Effector memory CD8-positive, alpha-beta T cell (primary cell): Measurements from ENCODE around the gene REPS1.

Experiments
- ATAC-seq: fragments of 150-1000 bp; cut with Tn5 transposase; replicated peaks from 2 replicates; pipeline ENCODE4 v1.10.0; 2021; ENCODE audit warnings: mild to moderate bottlenecking, moderate library complexity
- DNase-seq, 3 experiments: peaks; one replicate each; pipeline ENCODE4 v3.0.0; 2021
- H3K27ac Mint-ChIP-seq, 2 donors: one replicate each; pipeline ENCODE4 v1.8.0; 2022; ENCODE audit warnings: mild to moderate bottlenecking in 2 of 2, mixed read lengths in 2 of 2, moderate library complexity in 2 of 2
- H3K27me3 Mint-ChIP-seq, 2 donors: one replicate each; pipeline ENCODE4 v1.8.0; 2022; ENCODE audit warnings: mixed read lengths in 2 of 2
- H3K36me3 Mint-ChIP-seq: one replicate; pipeline ENCODE4 v1.8.0; 2022; ENCODE audit warnings: mild to moderate bottlenecking, moderate library complexity, mixed read lengths; ENCODE audit not compliant: insufficient read depth
- H3K4me1 Mint-ChIP-seq, 2 donors: one replicate each; pipeline ENCODE4 v1.8.0; 2022; ENCODE audit warnings: low read depth in 2 of 2, mixed read lengths in 2 of 2
- H3K4me3 Mint-ChIP-seq, 2 donors: one replicate each; pipeline ENCODE4 v1.8.0; 2022; ENCODE audit warnings: mild to moderate bottlenecking in 2 of 2, mixed read lengths in 2 of 2, moderate library complexity in 2 of 2
- H3K9me3 Mint-ChIP-seq, 2 donors: one replicate each; pipeline ENCODE4 v1.8.0; 2022; ENCODE audit warnings: mixed read lengths in 2 of 2

The REPS1 gene

GRCh38 chr6:138869398-138869797 is 118.7 kb downstream of the REPS1 start:
- ATAC-seq: no peak
- peaks cover 7 to 19% of the 10 kb centered on the region in 2 donors for H3K27me3 Mint-ChIP-seq
- no peak for DNase-seq
- H3K9me3 Mint-ChIP-seq: no peaks in the 10 kb centered on the region
- H3K4me3 Mint-ChIP-seq: no peak overlapping the region
- H3K36me3 Mint-ChIP-seq: peaks cover 4% of the 10 kb centered on the region
- no peaks in the 10 kb centered on the region for H3K4me1 Mint-ChIP-seq
- H3K27ac Mint-ChIP-seq: no peak overlapping the region

- no peak overlapping the region for H3K27ac Mint-ChIP-seq
- H3K27me3 Mint-ChIP-seq: peaks cover 7 to 15% of the 10 kb centered on the region in 2 donors
- no peak overlapping the region for H3K4me3 Mint-ChIP-seq
- no peak for ATAC-seq
- no peaks in the 10 kb centered on the region for H3K4me1 Mint-ChIP-seq
- DNase-seq: no peak
- H3K36me3 Mint-ChIP-seq: peaks cover 4% of the 10 kb centered on the region
- no peaks in the 10 kb centered on the region for H3K9me3 Mint-ChIP-seq
Measured at GRCh38 chr6:138868181-138868580, 119.9 kb downstream of the REPS1 start.

GRCh38 chr6:138865480-138866109 is 122.5 kb downstream of the REPS1 start:
- Mint-ChIP-seq H3K27me3 (peaks cover 5 to 16% of the 10 kb centered on the region in 2 donors), H3K9me3 (no peaks in the 10 kb centered on the region), H3K27ac (no peak overlapping the region), H3K36me3 (peaks cover 4% of the 10 kb centered on the region), H3K4me3 (no peak overlapping the region), H3K4me1 (no peaks in the 10 kb centered on the region)
- ATAC-seq (no peak), DNase-seq (no peak)

GRCh38 chr6:138864343-138864890 is 123.6 kb downstream of the REPS1 start:
- Mint-ChIP-seq H3K4me1 (no peaks in the 10 kb centered on the region), H3K27ac (no peak overlapping the region), H3K9me3 (no peaks in the 10 kb centered on the region), H3K4me3 (no peak overlapping the region), H3K27me3 (peaks cover 5 to 16% of the 10 kb centered on the region in 2 donors), H3K36me3 (peaks cover 4% of the 10 kb centered on the region)
- ATAC-seq (no peak), DNase-seq (no peak)

GRCh38 chr6:138863321-138863720 is 124.7 kb downstream of the REPS1 start:
- H3K4me3 Mint-ChIP-seq: no peak overlapping the region
- ATAC-seq (no peak), DNase-seq (no peak)
- H3K27me3 Mint-ChIP-seq: peaks cover 11 to 16% of the 10 kb centered on the region in 2 donors
- H3K9me3 Mint-ChIP-seq: no peaks in the 10 kb centered on the region
- no peaks in the 10 kb centered on the region for H3K4me1 Mint-ChIP-seq
- no peak overlapping the region for H3K27ac Mint-ChIP-seq
- no peaks in the 10 kb centered on the region for H3K36me3 Mint-ChIP-seq

- ATAC-seq (no peak), DNase-seq (no peak)
- Mint-ChIP-seq H3K27ac (no peak overlapping the region), H3K36me3 (no peaks in the 10 kb centered on the region), H3K4me3 (no peak overlapping the region), H3K4me1 (no peaks in the 10 kb centered on the region), H3K27me3 (peaks cover 14 to 22% of the 10 kb centered on the region in 2 donors), H3K9me3 (no peaks in the 10 kb centered on the region)
Measured at GRCh38 chr6:138862456-138862855, 125.6 kb downstream of the REPS1 start.

- Mint-ChIP-seq H3K36me3 (no peaks in the 10 kb centered on the region), H3K9me3 (no peaks in the 10 kb centered on the region), H3K4me3 (no peak overlapping the region), H3K4me1 (no peaks in the 10 kb centered on the region), H3K27ac (no peak overlapping the region), H3K27me3 (peaks cover 30 to 31% of the 10 kb centered on the region in 2 donors)
- no peak for ATAC-seq
- no peak for DNase-seq
Measured at GRCh38 chr6:138857775-138858174, 130.3 kb downstream of the REPS1 start.

- DNase-seq (no peak), ATAC-seq (no peak)
- Mint-ChIP-seq H3K27ac (no peak overlapping the region), H3K36me3 (no peaks in the 10 kb centered on the region), H3K4me3 (no peak overlapping the region), H3K9me3 (no peaks in the 10 kb centered on the region), H3K4me1 (no peaks in the 10 kb centered on the region), H3K27me3 (peaks cover 28 to 34% of the 10 kb centered on the region in 2 donors)
Measured at GRCh38 chr6:138856654-138857053, 131.4 kb downstream of the REPS1 start.
